GM19467 (cell line): Measurements from ENCODE around the gene SCT.

Experiments used
- ATAC-seq: cut with Tn5 transposase; IDR thresholded peaks from one replicate; pipeline ENCODE4 v1.9.1; 2021; ENCODE audit warnings: mild to moderate bottlenecking, moderate library complexity; ENCODE audit not compliant: unreplicated experiment

SCT gene

DNA sequence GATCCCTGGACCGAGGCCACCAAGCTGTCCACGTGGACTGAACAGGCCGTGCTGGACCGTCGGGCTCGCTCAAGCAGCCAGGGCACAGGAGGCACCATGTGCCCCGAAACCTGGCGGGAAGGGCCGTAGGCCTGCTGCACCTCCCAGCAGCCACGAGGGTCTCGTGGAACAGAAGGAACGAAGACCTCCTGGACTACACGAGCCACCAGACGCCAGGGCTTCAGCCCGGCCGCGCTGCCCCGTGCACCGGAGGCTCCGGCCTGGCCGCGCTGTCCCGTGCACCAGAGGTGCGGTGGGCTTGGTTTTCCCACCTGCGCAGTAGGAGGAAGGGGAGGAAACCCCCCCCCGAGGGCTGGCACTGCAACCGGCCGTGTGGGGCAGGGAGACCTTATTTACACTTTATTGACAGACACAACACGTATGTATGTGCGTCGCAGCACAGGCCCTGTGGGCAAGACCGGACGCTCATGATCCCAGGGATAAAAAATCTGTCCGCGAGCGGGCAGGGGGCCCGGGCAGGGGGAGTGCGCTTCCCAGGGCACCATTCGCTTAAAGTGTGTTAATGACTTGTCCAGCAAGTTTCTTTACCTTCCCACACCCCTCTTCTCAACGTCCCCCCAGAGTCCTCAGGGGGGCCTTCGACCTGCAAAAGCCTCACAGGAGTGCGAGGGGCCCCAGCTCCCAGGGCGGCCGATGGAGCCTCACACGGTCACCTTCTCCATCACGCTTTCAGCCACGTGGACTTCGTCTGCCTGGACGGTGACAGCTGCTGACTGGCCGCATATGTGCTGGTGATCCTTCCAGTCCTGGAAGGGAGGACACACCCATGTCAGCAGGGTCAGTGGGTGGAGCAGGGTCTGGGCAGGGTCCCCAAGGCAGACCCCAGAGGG is 17.1 kb upstream of the SCT start:
- ATAC-seq = no peak

DNA sequence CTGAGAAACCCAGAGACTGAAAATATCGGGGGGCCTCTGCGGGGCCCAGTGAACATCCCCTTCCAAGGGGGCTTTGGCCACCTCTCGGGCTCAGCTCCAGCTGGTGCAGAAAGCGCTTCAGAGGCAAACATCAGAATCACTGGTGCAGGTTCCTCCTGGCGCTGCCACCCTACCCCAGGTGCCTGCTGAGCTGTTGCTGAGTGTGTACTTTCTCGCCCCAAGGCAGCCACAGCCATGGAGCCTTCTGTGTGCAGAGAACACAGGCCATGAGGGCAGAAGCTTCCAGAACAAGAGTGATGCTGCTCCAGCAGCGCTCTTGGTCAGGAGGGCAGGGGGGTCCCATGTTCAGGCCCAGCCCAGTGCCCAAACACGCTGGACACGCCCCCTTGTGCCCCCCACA is 16.4 kb upstream of the SCT start:
- ATAC-seq = no peak

DNA sequence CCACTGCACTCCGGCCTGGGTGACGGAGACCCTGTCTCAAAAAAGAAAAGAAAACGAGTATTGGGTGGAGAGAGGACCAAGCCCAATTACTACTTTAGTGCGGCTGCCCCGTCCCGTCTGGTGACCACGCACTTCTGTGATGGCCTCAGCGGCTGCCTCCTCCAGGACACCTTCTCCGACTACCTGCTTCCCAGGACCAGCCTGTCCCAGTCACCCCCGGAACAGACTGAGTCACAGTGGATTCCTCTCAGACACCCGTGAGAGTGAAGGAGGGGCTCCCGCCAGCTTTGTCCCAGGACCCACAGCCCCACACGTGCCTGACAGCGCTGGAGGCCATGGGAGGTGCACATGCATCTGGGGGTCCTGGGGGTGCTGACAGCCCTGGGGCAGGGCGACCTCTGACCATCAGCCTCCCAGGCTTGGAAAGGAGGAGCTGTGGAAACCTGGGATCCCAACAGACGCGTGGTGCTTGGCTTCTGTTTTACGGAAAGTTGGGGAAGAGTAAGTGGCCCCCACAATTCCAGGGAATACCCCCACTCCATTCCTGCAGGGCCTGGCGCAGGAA is 14.9 kb upstream of the SCT start:
- no peak for ATAC-seq

DNA sequence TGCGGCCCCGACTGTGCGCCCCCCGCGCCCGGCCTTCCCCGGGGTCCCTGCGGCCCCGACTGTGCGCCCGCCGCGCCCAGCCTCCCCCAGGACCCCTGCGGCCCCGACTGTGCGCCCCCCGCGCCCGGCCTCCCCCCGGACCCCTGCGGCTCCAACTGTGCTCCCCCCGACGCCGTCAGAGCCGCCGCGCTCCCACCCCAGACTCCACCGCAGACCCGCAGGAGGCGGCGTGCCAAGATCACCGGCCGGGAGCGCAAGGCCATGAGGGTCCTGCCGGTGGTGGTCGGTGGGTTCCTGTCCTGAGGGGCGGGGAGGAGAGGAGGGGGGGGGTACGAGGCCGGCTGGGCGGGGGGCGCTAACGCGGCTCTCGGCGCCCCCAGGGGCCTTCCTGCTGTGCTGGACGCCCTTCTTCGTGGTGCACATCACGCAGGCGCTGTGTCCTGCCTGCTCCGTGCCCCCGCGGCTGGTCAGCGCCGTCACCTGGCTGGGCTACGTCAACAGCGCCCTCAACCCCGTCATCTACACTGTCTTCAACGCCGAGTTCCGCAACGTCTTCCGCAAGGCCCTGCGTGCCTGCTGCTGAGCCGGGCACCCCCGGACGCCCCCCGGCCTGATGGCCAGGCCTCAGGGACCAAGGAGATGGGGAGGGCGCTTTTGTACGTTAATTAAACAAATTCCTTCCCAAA is 13.2 kb upstream of the SCT start:
- ATAC-seq = no peak

DNA sequence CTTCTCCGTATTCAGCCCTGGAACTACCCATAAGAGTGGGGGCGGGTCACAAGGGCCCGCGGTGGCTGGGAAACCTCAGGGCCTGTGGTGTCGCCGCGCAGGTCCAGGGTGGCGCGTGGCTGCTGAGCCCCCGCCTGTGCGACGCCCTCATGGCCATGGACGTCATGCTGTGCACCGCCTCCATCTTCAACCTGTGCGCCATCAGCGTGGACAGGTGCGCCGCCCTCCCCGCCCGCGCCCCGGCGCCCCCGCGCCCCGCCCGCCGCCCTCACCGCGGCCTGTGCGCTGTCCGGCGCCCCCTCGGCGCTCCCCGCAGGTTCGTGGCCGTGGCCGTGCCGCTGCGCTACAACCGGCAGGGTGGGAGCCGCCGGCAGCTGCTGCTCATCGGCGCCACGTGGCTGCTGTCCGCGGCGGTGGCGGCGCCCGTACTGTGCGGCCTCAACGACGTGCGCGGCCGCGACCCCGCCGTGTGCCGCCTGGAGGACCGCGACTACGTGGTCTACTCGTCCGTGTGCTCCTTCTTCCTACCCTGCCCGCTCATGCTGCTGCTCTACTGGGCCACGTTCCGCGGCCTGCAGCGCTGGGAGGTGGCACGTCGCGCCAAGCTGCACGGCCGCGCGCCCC is 12.5 kb upstream of the SCT start:
- ATAC-seq = no peak

DNA sequence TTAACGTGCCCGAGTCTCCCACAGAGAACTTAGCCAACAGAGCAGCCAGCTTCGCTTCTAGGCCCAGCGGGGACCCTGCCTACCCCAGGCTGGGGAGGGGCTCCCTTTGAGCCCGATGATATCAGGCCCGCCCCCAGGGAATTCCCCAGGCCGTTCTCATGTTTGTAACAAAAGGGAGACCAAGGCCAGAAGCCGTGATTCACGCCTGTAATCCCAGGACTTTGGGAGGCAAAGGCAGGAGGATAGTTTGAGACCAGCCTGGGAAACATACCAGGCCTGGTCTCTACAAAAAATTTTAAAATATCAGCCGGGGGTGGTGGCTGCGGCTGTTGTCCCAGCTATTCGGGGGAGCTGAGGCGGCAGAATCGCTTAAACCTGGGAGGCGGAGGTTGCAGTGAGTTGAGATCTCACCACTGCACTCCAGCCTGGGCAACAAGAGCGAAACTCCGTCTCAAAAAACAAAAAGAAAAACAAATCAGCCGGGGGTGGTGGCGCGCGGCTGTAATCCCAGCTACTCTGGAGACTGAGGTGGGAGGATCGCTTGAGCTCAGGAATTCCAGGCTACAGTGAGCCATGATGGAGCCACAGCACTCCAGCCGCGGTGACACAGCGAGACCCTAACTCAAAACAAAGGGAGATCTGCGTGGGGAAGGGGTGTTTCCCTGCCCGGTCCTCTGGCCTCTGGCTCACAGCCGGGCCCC is 11.8 kb upstream of the SCT start:
- ATAC-seq = no peak

DNA sequence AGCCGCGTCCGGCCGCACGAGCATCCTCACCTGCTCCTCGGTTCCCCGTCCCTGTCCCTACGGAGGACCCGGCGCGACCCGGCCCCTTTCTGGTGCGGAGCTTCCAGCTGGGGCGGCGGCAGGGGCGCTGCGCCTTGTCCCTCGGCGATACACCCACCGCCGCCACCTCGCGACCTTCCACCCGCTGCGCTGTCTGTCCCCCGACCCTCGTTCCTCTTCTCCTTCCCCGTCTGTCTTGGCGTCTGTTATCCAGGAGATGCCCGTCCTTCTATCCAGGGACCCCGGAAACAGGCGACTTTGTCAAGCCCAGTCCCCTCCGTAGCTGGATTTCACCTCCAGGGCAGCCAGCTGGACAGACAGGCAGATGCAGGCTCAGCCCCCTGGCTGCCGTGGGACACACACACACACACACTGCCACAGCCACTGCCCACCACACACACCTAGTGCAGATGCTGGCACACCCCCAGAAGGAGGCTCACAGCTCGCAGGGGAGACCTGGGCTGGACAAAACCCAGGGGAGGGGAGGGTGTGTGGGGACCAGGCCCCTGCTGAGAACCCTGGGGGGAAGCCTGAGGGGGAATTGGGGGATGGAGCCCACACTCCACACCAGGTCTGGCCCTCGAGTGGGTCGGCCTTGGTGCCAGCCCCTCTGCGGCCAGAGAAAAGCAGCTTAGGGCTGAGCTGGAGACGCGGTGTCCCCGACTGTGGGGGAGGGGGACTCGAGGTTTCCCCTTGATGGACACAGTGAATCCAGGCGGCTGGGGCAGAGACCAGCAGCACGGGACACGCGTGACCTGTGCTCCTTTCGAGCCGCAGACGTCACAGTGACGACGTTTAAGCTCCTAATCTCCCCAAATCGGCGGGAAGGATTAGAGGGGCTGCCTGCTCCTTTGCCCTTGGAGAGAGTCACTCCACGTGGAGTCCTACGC is 10.9 kb upstream of the SCT start:
- ATAC-seq = no peak

DNA sequence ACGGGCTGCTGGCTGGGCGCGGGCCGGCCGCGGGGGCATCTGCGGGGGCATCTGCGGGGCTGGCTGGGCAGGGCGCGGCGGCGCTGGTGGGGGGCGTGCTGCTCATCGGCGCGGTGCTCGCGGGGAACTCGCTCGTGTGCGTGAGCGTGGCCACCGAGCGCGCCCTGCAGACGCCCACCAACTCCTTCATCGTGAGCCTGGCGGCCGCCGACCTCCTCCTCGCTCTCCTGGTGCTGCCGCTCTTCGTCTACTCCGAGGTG is 10.3 kb upstream of the SCT start:
- ATAC-seq = no peak

DNA sequence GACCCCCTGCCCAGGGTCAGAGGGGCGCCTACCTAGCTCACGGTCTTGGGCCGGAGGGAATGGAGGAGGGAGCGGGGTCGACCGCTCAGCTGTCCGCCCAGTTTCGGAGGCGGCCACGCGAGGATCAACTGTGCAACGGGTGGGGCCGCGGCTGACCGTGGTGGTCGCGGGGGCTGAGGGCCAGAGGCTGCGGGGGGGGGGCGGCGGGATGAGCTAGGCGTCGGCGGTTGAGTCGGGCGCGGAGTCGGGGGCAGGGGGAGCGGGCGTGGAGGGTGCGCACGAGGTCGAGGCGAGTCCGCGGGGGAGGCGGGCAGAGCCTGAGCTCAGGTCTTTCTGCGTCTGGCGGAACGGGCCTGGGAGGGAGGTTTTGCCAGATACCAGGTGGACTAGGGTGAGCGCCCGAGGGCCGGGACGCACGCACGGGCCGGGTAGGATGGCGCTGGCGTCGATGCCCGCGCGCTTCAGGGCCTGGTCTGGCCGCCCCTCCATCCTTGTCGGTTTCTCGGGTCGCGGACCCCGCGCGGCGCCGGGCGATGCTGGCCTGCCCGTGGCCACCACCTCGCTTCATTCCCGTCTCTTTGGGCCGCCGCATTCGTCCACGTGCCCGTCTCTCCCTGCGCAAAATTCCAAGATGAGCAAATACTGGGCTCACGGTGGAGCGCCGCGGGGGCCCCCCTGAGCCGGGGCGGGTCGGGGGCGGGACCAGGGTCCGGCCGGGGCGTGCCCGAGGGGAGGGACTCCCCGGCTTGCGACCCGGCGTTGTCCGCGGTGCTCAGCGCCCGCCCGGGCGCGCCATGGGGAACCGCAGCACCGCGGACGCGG is 9.7 kb upstream of the SCT start, which contains the start of gene DRD4:
TSS of gene DRD4 (plus strand) at position 759 of the 822 bp plus-strand sequence. CDS start at position 795, 36 bp downstream.
- ATAC-seq = no peak

DNA sequence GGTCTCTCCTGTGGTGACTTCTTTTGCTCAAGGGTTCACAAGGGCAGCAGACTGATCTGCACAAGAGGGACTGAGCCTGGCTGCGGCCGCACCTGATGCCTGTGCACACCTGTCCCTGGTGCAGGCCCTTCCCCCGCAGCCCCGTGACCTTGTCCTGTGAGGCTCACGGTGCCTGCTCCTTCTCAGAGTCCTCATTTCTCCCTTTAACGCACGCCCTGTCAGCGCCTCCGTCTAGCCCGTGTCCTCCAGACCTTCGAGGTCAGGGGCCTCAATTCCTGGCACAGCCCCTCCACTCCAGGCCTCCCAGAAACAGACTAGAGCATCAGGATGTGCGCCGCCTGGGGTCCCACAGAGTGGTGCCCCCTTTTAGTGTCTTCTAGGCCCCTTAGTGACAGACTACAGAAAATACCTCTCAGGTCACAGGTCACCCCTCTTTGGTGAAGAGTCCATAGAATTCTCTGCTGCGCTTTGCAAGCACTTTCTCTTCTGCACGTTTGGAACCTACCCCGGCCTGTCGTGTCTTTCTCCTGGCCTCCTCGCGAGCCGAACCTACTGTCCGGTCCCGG is 9.0 kb upstream of the SCT start:
- ATAC-seq = no peak

DNA sequence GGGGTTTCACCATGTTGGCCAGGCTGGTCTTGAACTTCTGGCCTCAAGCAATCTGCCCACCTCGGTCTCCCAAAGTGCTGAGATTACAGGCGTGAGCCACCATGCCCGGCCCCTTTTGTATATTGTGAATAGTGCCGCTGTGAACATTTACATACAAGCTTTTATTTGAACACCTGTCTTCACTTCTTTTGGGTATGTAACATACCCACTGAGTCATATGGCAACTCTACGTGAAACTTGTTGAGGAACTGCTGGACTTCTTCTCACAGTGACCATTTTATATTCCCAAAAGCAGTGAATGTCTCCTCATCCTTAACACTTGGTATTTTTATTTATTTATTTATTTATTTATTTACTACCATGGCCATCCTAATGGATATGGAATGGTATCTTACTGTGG is 3.9 kb upstream of the SCT start:
- ATAC-seq = no peak

DNA sequence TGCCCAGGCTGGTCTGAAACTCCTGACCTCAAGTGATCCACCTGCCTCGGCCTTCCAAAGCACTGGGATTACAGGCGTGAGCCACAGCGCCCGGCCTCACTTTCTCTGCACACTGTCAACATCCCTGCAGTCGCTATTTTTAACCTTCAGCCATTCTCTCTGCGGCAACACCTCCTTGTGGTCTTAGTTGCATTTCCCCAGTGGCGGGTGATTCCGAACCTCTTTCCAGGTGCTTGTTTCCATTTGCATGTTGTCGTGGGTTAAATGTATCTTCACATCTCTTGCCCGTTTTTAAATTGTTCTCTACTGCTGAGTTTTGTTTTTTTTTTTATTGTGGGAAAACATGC is 2.2 kb upstream of the SCT start:
- ATAC-seq = no peak

DNA sequence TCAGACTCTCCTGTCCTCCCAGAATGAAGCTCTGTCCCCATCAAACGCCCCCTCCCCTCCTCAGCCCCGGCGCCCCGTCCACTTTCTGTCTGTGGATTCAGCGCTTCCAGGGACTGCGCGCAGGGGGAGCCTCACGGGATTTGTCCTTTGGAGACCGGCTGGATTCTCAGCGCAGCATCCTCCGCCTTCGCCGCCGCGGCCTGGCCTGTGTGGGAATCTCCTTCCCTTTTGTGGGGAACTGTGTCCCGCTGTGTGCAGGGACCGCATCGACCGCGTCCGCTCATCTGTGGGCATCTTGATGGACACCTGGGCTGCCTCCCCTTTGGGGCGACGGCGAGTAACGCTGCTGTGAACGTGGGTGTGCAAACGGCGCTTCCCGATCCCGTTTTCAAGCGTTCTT is 1.1 kb upstream of the SCT start:
- no peak for ATAC-seq

DNA sequence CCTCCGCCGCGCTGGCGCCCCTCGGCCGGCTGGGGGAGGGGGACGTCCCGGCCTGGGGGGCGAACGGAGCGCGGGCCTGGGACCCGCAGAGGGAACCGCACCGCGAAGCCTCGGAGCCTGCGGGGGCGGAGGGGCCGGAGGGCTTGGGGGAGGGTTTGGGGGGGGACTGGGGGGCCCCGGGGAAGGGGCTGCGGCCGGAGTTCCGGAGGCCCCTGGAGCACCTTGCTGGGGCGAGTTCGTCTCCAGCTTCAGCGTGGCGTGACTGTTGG is 261 bp upstream of the SCT start:
- ATAC-seq = no peak

DNA sequence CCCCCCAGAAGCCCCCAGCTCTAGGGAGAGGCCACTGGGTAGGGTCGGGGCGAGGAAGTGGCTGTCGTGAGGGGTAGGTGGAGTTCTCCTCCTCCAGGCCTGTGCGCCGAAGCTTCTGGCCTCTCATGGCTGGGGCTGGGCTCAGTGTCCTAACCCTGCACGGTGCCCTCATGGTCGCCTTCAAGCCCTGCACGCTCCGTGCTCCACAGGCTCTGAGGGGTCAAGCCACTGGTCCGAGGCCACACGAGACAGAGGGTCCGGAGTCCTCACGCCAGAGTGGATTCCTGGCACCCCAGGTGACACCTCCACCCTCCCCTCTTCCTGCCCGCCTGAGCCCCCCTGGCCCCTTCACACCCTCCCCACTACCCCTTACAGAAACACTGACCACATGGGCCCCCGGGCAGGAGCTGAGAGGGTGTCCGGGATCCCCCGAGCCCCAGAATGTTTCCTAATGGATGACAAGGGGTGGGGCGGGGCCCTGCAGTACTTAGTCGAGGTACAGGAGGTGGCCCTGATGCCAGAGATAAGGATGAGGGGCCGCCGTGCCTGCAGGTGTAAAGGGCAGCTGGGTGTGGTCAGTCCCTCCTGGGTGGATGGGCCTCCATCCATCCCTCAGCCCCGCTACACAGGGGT is 1.2 kb downstream of the SCT start:
- no peak for ATAC-seq

DNA sequence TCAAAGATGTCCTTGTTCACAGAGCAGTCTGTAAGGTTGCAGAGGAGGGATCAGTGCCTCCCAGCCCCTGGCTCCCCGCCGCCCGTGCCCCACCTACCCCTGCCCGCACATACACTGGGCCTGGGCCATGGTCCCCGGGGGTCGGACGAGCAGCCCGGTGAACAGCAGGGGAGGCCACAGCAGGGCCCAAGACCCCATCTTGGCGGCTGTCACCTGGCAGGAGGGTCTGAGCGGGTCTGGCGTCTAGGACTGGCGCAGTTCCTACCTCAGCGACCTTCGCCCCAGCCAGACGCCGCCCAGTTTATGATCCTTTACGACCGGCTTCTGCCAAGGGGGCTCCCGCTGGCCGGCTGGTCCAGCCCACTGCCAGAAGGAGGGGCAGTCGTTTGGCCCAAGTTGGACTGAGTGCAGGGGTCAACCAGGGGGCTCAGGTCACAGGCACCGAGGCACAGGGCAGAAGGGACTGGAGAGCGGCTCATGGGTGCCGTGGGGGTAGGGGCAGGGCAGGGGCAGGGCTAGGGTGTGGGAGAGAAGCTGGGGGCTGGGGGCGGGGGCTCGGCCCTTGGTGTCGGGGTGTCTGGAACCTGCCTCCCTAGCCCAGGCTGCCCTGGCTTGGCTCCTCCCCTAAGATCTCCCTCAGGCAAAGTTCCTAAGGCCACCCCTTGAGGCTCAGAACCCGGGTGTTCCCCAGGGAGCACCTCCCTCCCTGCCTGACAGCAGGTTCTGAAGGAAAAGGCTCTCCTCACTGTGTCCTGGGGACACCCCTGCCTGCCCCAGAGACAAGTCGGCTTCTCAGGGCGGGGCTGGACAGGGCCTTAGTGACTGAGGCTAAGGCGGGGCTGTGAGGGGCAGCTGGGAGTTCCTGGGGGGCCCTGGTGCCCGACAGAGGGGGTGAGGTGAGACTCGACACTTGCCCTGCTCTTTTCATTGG is 2.0 kb downstream of the SCT start, which contains the start of gene CDHR5:
TSS of gene CDHR5 (minus strand) at position 251 of the 931 bp plus-strand sequence. CDS start at position 198, 53 bp downstream.
- ATAC-seq = no peak

DNA sequence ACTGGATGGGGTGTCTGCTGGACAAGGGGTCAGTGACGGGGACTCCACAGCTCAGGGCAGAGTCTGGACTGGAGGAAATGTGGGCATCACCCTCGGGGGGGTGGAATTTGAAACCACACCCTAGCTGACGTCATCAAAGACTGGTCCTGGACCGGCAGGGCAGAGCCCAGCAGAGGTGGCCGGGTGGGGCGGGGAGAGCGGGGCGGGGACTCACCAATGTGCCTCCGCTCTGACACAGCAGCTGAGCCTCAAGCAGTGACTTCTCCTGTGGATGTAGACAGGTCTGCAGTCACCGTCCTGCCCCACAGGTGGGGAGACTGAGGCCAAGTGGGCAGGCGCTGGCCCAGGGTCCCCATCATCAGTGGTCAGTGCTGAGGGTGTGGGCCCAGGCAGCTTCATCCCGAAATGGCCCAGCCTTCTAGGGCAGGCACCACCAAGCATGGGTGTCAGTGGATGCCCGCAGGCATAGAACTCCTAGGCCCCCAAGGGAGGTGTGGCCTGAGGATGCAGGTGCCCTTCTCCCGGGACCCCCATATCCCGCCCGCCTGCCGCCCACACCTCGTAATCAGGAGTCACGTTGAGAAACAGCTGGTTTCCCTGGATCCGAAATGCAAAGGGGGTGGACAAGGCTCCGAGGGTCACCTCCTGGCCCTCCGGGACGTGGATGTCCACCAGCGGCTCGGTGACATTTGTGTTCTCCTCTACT is 2.8 kb downstream of the SCT start:
- ATAC-seq = no peak
